Endodermal cell (in vitro differentiated cells): ENCODE data around the gene ALG11. TPM values are rescaled to one million over a fixed set of nuclear protein-coding genes. Genes with fewer than 3 reads are reported as not detected.

ENCODE experiments used
- DNase-seq: peaks from one replicate; pipeline ENCODE4 v3.0.0-alpha.2; 2017
- H3K27ac ChIP-seq: 2 replicates; pipeline ENCODE4 v1.5.1; 2013; ENCODE audit warnings: mild to moderate bottlenecking, low read depth, low read length, moderate library complexity
- H3K27me3 ChIP-seq: 2 replicates; pipeline ENCODE4 v1.6.1; 2013; ENCODE audit warnings: mild to moderate bottlenecking, low read length, moderate library complexity; ENCODE audit not compliant: insufficient read depth, control insufficient read depth, poor library complexity, severe bottlenecking
- H3K36me3 ChIP-seq: 2 replicates; pipeline ENCODE4 v1.7.0; 2013; ENCODE audit warnings: mild to moderate bottlenecking, low read length, moderate library complexity; ENCODE audit not compliant: control insufficient read depth, insufficient read depth
- H3K4me1 ChIP-seq: one replicate; pipeline ENCODE4 v1.7.0; 2013; ENCODE audit warnings: low read length; ENCODE audit not compliant: control insufficient read depth, insufficient read depth
- H3K4me3 ChIP-seq: 2 replicates; pipeline ENCODE4 v1.5.1; 2013; ENCODE audit warnings: mild to moderate bottlenecking, low read length, moderate library complexity
- H3K9ac ChIP-seq: 2 replicates; pipeline ENCODE4 v1.6.1; 2013; ENCODE audit warnings: mild to moderate bottlenecking, low read length, moderate library complexity; ENCODE audit not compliant: poor library complexity, severe bottlenecking; ENCODE audit errors: extremely low read depth
- H3K9me3 ChIP-seq: 2 replicates; pipeline ENCODE4 v1.6.1; 2013; ENCODE audit warnings: mild to moderate bottlenecking, low read length, moderate library complexity; ENCODE audit not compliant: control insufficient read depth
- H3K27ac Mint-ChIP-seq: 2 replicates; pipeline ENCODE4 v1.8.0; 2020; ENCODE audit warnings: mixed read lengths
- H3K27me3 Mint-ChIP-seq: 2 replicates; pipeline ENCODE4 v1.8.0; 2021; ENCODE audit warnings: mild to moderate bottlenecking, mixed read lengths; ENCODE audit not compliant: insufficient read depth
- H3K36me3 Mint-ChIP-seq: 2 replicates; pipeline ENCODE4 v1.8.0; 2020; ENCODE audit warnings: low read depth, mixed read lengths
- H3K4me1 Mint-ChIP-seq: 2 replicates; pipeline ENCODE4 v1.8.0; 2020; ENCODE audit warnings: mixed read lengths
- H3K4me3 Mint-ChIP-seq: 2 replicates; pipeline ENCODE4 v1.8.0; 2020; ENCODE audit warnings: mild to moderate bottlenecking, moderate library complexity, mixed read lengths
- H3K9me3 Mint-ChIP-seq: 2 replicates; pipeline ENCODE4 v1.8.0; 2020; ENCODE audit warnings: mild to moderate bottlenecking, mixed read lengths
- CTCF ChIP-seq: fragments of 200-600 bp; sonication (generic); conservative IDR thresholded peaks from 2 replicates; pipeline ENCODE4 v1.5.0; 2021; ENCODE audit warnings: antibody characterized with exemption, mild to moderate bottlenecking
- WGBS, 2 experiments: methylation state at CpG; one replicate each; pipeline versions ENCODE4 v1.1.5 to v1.1.7; 2013; ENCODE audit warnings: missing lambda C conversion rate in 2 of 2, mixed read lengths in 1 of 2; ENCODE audit not compliant: insufficient coverage in 1 of 2, insufficient read length in 1 of 2; 5-methylcytosine and 5-hydroxymethylcytosine counted together
- total RNA-seq, 2 donors: library from RNA; stranded (reverse); fragmentation: NEBNext Ultra II Directional in 1 of 2; extraction: Animal tissue kit (Norgen Biotek cat#: 25700) in 1 of 2; gene quantifications; 2 replicates in 1 of 2; 3 replicates in 1 of 2; pipeline ENCODE4 v1.2.1, GENCODE V29; 2021

The ALG11 gene
- total RNA-seq, 2 donors from 2014 or later: 41.5 to 53.1 TPM

- peaks cover 81% of the 10 kb centered on the region for H3K36me3 Mint-ChIP-seq
- Histone ChIP-seq H3K4me1 (no peaks in the 10 kb centered on the region), H3K27ac (no peak overlapping the region), H3K9me3 (peaks cover 37% of the 10 kb centered on the region), H3K9ac (no peak overlapping the region), H3K4me3 (no peak overlapping the region), H3K36me3 (peaks cover 70% of the 10 kb centered on the region), H3K27me3 (no peaks in the 10 kb centered on the region)
- no peak for DNase-seq
- 98 to 100% methylated on average over 2 of the region's 3 CpGs for WGBS, 2 experiments
- H3K4me3 Mint-ChIP-seq: no peak overlapping the region
- no peaks in the 10 kb centered on the region for H3K27me3 Mint-ChIP-seq
- no peaks in the 10 kb centered on the region for H3K4me1 Mint-ChIP-seq
- no peak overlapping the region for H3K27ac Mint-ChIP-seq
- no peak for TF ChIP-seq CTCF
- peaks cover 23% of the 10 kb centered on the region for H3K9me3 Mint-ChIP-seq
Observed at GRCh38 chr13:52020191-52020590, 8.0 kb downstream of the ALG11 start.

- DNase-seq: no peak
- Histone ChIP-seq H3K4me1 (no peaks in the 10 kb centered on the region), H3K4me3 (no peak overlapping the region), H3K27ac (no peak overlapping the region), H3K27me3 (no peaks in the 10 kb centered on the region), H3K9ac (no peak overlapping the region), H3K36me3 (peaks cover 83% of the 10 kb centered on the region), H3K9me3 (peaks cover 44% of the 10 kb centered on the region)
- no peak overlapping the region for H3K27ac Mint-ChIP-seq
- no peak for TF ChIP-seq CTCF
- H3K4me3 Mint-ChIP-seq: no peak overlapping the region
- H3K9me3 Mint-ChIP-seq: peaks cover 18% of the 10 kb centered on the region
- H3K27me3 Mint-ChIP-seq: no peaks in the 10 kb centered on the region
- H3K36me3 Mint-ChIP-seq: peaks cover 81% of the 10 kb centered on the region
- WGBS, 2 experiments: 91 to 100% methylated on average over 2 of the region's 2 CpGs
- H3K4me1 Mint-ChIP-seq: no peaks in the 10 kb centered on the region
Observed at GRCh38 chr13:52022356-52022755, 10.2 kb downstream of the ALG11 start.

- no peak for DNase-seq
- peaks cover 55% of the 10 kb centered on the region for H3K9me3 ChIP-seq
- H3K27ac Mint-ChIP-seq: no peak within 1 kb of the TSS
- H3K27me3 Mint-ChIP-seq: no peaks in the 10 kb centered on the region
- H3K4me3 Mint-ChIP-seq: no peak within 1 kb of the TSS
- H3K36me3 Mint-ChIP-seq: peaks cover 83% of the 10 kb centered on the region
- H3K4me1 ChIP-seq: no peaks in the 10 kb centered on the region
- no peaks in the 10 kb centered on the region for H3K4me1 Mint-ChIP-seq
- 96 to 100% methylated on average over 2 to 3 of the region's 3 CpGs for WGBS, 2 experiments
- TF ChIP-seq CTCF: no peak
- no peak within 1 kb of the TSS for H3K4me3 ChIP-seq
- H3K9me3 Mint-ChIP-seq: peaks cover 31% of the 10 kb centered on the region
- H3K27ac ChIP-seq: no peak within 1 kb of the TSS
- H3K9ac ChIP-seq: no peak within 1 kb of the TSS
- H3K36me3 ChIP-seq: peaks cover 86% of the 10 kb centered on the region
- no peaks in the 10 kb centered on the region for H3K27me3 ChIP-seq
Observed at GRCh38 chr13:52024481-52024880, 12.3 kb downstream of the ALG11 start, which contains the start of gene UTP14C. Gene UTP14C, plus strand, starts transcription at chr13:52024691. Its CDS starts 4,114 bp downstream, at chr13:52028805.
